Spleen (tissue), 13 donors: ENCODE data around the gene ODAD3. TPM values are rescaled to one million over a fixed set of nuclear protein-coding genes. Genes with fewer than 3 reads are reported as not detected.

ENCODE experiments used
- DNase-seq: peaks from one replicate; pipeline ENCODE4 v3.0.0-alpha.2; 2020
- H3K27ac ChIP-seq, 8 donors: fragments of 200-600 bp; sonication (generic) in 7 of 8; 1 replicate in 4 of 8; 2 replicates in 4 of 8; pipeline versions ENCODE4 v1.5.0 to v1.8.0; 2016 to 2021; ENCODE audit warnings: inconsistent platforms in 4 of 8, mild to moderate bottlenecking in 4 of 8, moderate library complexity in 1 of 8
- H3K27me3 ChIP-seq, 7 donors: fragments of 200-600 bp; sonication (generic) in 6 of 7; replicated peaks in 1 of 7; 1 replicate in 4 of 7; 2 replicates in 3 of 7; pipeline versions ENCODE4 v1.5.0 to v1.8.0; 2016 to 2021; ENCODE audit warnings: inconsistent platforms in 3 of 7, mild to moderate bottlenecking in 1 of 7
- H3K36me3 ChIP-seq, 6 donors: fragments of 200-600 bp; sonication (generic) in 5 of 6; 1 replicate in 4 of 6; 2 replicates in 2 of 6; pipeline versions ENCODE4 v1.5.0 to v1.8.0; 2016 to 2021; ENCODE audit warnings: inconsistent platforms in 2 of 6
- H3K4me1 ChIP-seq, 6 donors: fragments of 200-600 bp; sonication (generic) in 5 of 6; 1 replicate in 3 of 6; 2 replicates in 3 of 6; pipeline versions ENCODE4 v1.5.0 to v1.8.0; 2016 to 2021; ENCODE audit warnings: inconsistent platforms in 3 of 6
- H3K4me3 ChIP-seq, 8 donors: fragments of 200-600 bp; sonication (generic) in 7 of 8; 1 replicate in 4 of 8; 2 replicates in 4 of 8; pipeline versions ENCODE4 v1.5.0 to v1.8.0; 2016 to 2021; ENCODE audit warnings: inconsistent platforms in 4 of 8, mild to moderate bottlenecking in 4 of 8, moderate library complexity in 2 of 8
- H3K9me3 ChIP-seq, 8 donors: fragments of 200-600 bp; sonication (generic) in 7 of 8; 1 replicate in 4 of 8; 2 replicates in 4 of 8; pipeline versions ENCODE4 v1.5.0 to v1.8.0; 2016 to 2021; ENCODE audit warnings: inconsistent platforms in 4 of 8
- CTCF ChIP-seq, 11 experiments: fragments of 200-600 bp in 7 of 11; fragments of 450-650 bp in 4 of 11; sonication (generic) in 4 of 11; IDR thresholded peaks in 8 of 11; conservative IDR thresholded peaks in 3 of 11; 1 replicate in 7 of 11; 2 replicates in 4 of 11; pipeline versions ENCODE4 v1.4.0 to v1.8.0; 2016 to 2021; ENCODE audit warnings: antibody characterized with exemption in 11 of 11, inconsistent platforms in 4 of 11, mild to moderate bottlenecking in 1 of 11
- POLR2A ChIP-seq, 3 donors: fragments of 450-650 bp; IDR thresholded peaks; one replicate each; pipeline ENCODE4 v1.5.1; 2017; ENCODE audit warnings: antibody characterized with exemption in 3 of 3, mild to moderate bottlenecking in 1 of 3
- POLR2AphosphoS5 ChIP-seq, 3 donors: sonication (generic); formaldehyde crosslinking; IDR thresholded peaks; one replicate each; pipeline ENCODE4 v1.5.1; 2017; ENCODE audit warnings: antibody characterized with exemption in 3 of 3
- WGBS, 5 donors: extraction: QIAGEN DNeasy Blood & Tissue Kit in 3 of 5; methylation state at CpG; one replicate each; pipeline versions ENCODE4 v1.1.5 to v1.1.7; 2013 to 2018; 5-methylcytosine and 5-hydroxymethylcytosine counted together
- intact Hi-C: fragments of 100-400 bp; cut with DNase I; formaldehyde crosslinking; loops from one replicate; pipeline ENCODE4 v1.15.0; 2023; ENCODE audit warnings: low total_unique reads
- long read RNA-seq, 2 donors: transcript quantifications; one replicate each; lab custom pipeline, GENCODE V29; 2026
- polyA plus RNA-seq, 3 donors: library from polyadenylated mRNA; stranded (reverse); fragments of 200-250 nt; gene quantifications; one replicate each; pipeline ENCODE4 v1.2.1, GENCODE V29; 2013
- total RNA-seq, 7 donors: library from RNA; depleted of rRNA in 3 of 7; stranded (reverse); fragments of >200 nt in 3 of 7; fragmentation: NEBNext Ultra II Directional in 4 of 7; extraction: Animal tissue kit (Norgen Biotek cat#: 25700) in 4 of 7; gene quantifications; one replicate each; pipeline versions ENCODE4 v1.1.0 to v1.2.1, GENCODE V29; 2016 to 2021
- donor health status: healthy with polysubstance abuse.
- donor health status: DM: no; HTN: no; CAD: no; lungs with moderate emphysema.
- donor health status: DM: no; HTN: no; CAD: no.
- donor health status: Bipolar disorder and iron deficiency.
- donor health status: healthy.
- donor health status: DM: no; HTN: no; CAD: no.
- donor health status: DM: yes; HTN: yes; CAD: no.

Gene ODAD3
- total RNA-seq (1 to 10 TPM in 3 of 7 donors, under 1 TPM in 4; 0.23 to 2.3 (median 0.85) TPM), polyA plus RNA-seq (1 to 10 TPM in 2 of 3 donors, under 1 TPM in 1; 0.59 to 2.1 (median 1.7) TPM)
- long read RNA-seq, donor 1, partial matches to known transcripts = 64 of 70 reads
- long read RNA-seq, donor 1, other reads (novel, unspliced or antisense) = 6 of 70 reads
- long read RNA-seq, donor 2 = 0 reads

GRCh38 chr19:11435057-11435832, at the start of gene ODAD3, which contains the start of gene PRKCSH:
TSS of gene ODAD3 (minus strand) at chr19:11435121. CDS start at chr19:11435016, 105 bp downstream.
TSS of gene PRKCSH (plus strand) at chr19:11435635. CDS start at chr19:11436118, 483 bp downstream.
- Histone ChIP-seq H3K4me3 (peak within 1 kb of the TSS; percentile 46 to 93 (median 84)), H3K27me3 (no peaks in the 10 kb centered on the region), H3K4me1 (peaks cover 23 to 39% (median 30%) of the 10 kb centered on the region in 6 donors), H3K27ac (peak within 1 kb of the TSS; percentile 48 to 91 (median 86)), H3K9me3 (no peaks in the 10 kb centered on the region), H3K36me3 (peaks cover 0 to 40% (median 36%) of the 10 kb centered on the region in 6 donors)
- peak; percentile 99 for DNase-seq
- TF ChIP-seq CTCF (IDR thresholded peaks at IDR 0.05 in 8 of 11, conservative IDR thresholded peaks at IDR 0.05 in 3 of 11) (peak; percentile 82 to 100 (median 93)), POLR2AphosphoS5 (IDR thresholded peaks at IDR 0.05) (peak; percentile 98 to 100 (median 99)), POLR2A (IDR thresholded peaks at IDR 0.05) (no peak)
- intact Hi-C loops = loop anchor here (5.0 kb wide), 1 partner anchor 53 kb away; the partner anchor contains the start of gene EPOR
- 0 to 1% (median 0%) methylated on average over 17 to 53 of the region's 53 CpGs for WGBS, 5 donors

- no peak overlapping the region for H3K27ac ChIP-seq
- 85 to 97% (median 86%) methylated on average over 8 to 57 of the region's 57 CpGs for WGBS, 5 donors
- peaks cover 11 to 55% (median 45%) of the 10 kb centered on the region in 7 donors for H3K27me3 ChIP-seq
- TF ChIP-seq POLR2AphosphoS5 (IDR thresholded peaks at IDR 0.05) (peak in 1 of 3 donors; percentile 13), CTCF (IDR thresholded peaks at IDR 0.05 in 8 of 11, conservative IDR thresholded peaks at IDR 0.05 in 3 of 11) (no peak)
- DNase-seq = no peak
- intact Hi-C loops = no loop called here
- H3K4me1 ChIP-seq = peaks cover 14 to 51% (median 43%) of the 10 kb centered on the region in 6 donors
- H3K9me3 ChIP-seq = no peaks in the 10 kb centered on the region
- H3K4me3 ChIP-seq = no peak overlapping the region
- peaks cover 0 to 56% (median 21%) of the 10 kb centered on the region in 6 donors for H3K36me3 ChIP-seq
Observed at GRCh38 chr19:11483366-11484111, 48.6 kb upstream of the ODAD3 start.

GRCh38 chr19:11482384-11483050, 47.6 kb upstream of the ODAD3 start:
- 1 to 4% (median 1%) methylated on average over 7 to 58 of the region's 58 CpGs for WGBS, 5 donors
- peaks cover 0 to 46% (median 18%) of the 10 kb centered on the region in 6 donors for H3K36me3 ChIP-seq
- H3K27ac ChIP-seq = peak overlapping the region in 3 of 8 donors; percentile 1 to 27 (median 22)
- no peaks in the 10 kb centered on the region for H3K9me3 ChIP-seq
- TF ChIP-seq POLR2AphosphoS5 (IDR thresholded peaks at IDR 0.05) (peak; percentile 72 to 86 (median 79)), CTCF (IDR thresholded peaks at IDR 0.05 in 8 of 11, conservative IDR thresholded peaks at IDR 0.05 in 3 of 11) (peak; percentile 92 to 99 (median 98)), POLR2A (IDR thresholded peaks at IDR 0.05) (no peak)
- H3K4me3 ChIP-seq = peak overlapping the region in 7 of 8 donors; percentile 16 to 68 (median 38)
- DNase-seq = peak; percentile 97
- H3K27me3 ChIP-seq = peaks cover 11 to 65% (median 45%) of the 10 kb centered on the region in 7 donors
- H3K4me1 ChIP-seq = peaks cover 14 to 51% (median 44%) of the 10 kb centered on the region in 6 donors
- intact Hi-C loops = no loop called here
